IPS-11a (cell line): ENCODE results near the gene ADAM19.

Experiments
- H3K4me3 ChIP-seq: one replicate; pipeline ENCODE4 v1.5.1; 2013; ENCODE audit warnings: low read depth, low read length, control low read depth

The ADAM19 gene

GRCh38 chr5:157543825-157544622, 31.6 kb downstream of the ADAM19 start:
- no peak overlapping the region for H3K4me3 ChIP-seq

DNA sequence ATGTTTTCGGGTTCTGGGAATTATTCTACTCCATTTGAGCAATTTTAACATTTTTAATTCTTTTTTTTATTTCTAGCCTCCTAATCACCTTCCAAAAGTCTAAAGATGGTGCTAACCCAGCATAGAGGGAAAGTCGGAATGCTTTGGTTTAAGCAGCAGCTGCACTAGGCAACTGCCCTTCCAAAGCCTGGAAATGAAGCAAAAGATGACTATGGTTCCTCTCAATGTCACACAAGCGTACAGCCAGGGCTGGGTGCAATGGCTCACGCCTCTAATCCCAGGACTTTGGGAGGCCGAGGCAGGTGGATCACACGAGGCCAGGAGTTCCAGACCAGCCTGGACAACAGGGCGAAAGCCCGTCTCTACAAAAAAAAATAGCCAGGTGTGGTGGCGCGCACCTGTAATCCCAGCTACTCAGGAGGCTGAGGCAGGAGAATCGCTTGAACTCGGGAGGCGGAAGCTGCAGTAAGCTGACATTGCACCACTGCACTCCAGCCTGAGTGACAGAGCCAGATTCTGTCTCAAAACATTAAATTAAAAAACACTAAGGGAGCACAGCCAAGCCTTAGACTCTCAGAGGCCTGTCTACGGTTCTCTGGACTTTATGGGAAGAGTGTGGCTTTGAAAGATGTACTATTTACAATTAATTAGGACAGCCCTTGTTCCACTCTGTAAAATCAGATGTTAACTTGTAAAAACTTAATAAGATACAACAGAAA, 33.1 kb downstream of the ADAM19 start:
- H3K4me3 ChIP-seq = no peak overlapping the region

GRCh38 chr5:157541447-157542118, 34.0 kb downstream of the ADAM19 start:
- H3K4me3 ChIP-seq = no peak overlapping the region

- no peak overlapping the region for H3K4me3 ChIP-seq
Observed at GRCh38 chr5:157540707-157541446, 34.7 kb downstream of the ADAM19 start.

- no peak overlapping the region for H3K4me3 ChIP-seq
Observed at GRCh38 chr5:157540124-157540523, 35.5 kb downstream of the ADAM19 start.

DNA sequence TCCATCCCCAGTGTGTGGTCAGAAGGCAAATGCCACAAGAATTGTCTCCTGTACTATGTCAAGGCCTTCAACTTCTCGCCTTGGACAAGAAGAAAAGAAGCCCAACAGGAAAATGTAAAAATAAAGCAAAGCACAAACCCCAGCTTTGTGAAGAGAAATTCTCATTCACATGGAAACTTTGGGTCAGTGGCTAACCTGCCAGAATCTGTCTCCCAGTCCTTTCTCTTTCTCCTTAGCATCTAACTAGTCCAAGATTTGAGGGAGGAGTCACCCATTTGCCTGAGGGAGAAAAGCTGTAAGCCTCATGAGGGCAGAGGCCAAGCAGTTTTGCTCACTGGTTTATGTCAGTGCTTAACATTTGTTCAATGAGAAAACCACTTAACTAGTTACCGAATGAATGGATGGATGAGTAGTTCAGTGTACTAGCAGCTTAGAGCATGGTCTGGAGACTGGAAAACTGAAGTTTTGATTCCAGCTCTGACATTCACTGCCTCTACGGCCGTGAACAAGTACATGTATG, 36.0 kb downstream of the ADAM19 start:
- H3K4me3 ChIP-seq = no peak overlapping the region

DNA sequence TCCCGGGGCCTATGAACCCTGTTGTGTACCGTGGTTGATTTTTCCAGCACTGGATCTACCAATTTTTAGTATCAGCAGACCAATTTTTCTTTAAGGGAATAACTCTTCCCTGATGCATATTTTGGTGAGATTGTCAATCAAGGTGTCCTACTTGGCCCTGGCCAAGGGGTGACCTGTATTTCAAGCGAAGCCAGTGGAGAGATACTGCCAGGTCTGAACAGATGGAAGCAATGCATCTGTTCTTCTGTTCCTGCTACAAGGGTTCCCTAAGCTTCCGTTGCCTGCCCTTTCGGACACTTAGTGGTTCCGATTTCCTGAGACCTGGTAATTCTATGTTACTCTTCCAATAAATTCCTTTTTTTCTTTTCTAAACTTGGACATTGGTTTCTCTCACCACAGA, 37.3 kb downstream of the ADAM19 start:
- no peak overlapping the region for H3K4me3 ChIP-seq

DNA sequence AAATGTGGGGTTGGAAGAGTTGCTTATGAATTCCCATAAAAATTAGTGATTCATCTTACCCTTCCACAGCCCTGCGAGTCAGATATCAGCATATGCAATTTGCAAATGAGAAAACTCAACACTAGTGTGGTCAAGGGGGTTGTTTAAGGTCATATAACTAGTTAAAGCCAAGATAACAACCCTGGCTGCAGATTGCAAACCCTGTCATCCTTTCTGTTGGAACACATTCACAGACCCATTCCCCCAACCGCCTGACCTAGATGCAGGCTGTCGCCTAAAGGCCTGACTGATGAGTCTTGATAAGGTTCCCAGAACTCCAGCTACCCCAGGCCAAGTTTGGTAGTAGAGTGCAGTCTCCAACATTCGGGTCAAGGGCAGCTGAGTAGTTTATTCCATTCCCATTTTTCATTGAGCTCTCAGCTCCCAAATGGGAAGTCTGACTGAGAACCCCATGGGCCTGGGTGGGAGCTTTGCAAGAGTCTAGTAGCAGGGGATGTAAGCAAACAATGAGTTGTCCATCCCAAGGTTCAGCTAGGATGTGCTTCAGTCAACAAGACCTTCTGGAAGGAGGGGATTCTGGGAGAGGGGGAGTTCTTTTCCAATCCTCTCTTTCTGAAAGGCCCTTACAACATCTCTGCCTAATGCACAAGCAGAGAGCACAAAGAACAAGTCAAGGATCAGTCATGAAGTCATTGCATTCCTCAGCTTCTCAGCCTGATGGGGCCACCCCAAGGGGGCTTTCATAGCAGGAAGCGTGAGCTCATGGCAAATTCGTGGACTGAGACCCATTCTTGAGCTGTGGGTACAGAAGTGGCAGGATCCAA, 40.3 kb downstream of the ADAM19 start:
- no peak overlapping the region for H3K4me3 ChIP-seq

DNA sequence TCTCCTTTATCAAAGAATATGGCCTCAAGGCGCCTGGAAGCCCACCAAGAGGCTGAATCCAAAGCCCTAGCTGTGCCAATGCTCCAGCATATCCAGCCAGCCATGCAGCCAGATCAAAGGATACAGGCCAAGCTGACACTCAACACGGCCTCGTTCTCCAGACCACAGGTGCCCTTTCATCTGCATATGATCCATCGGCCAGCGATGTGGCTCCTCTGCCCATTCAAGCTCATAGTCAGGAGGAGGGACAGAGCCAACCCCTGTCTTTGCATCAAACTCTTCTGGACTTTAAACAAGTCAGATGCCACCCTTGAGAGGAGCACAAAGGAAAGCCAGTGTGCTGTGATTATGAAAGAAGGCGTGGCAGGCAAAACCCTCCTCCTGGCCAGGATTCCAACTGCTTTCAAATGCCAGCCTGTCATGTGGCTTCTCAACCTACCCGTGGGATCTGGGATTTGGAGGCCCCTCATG, 42.5 kb downstream of the ADAM19 start:
- H3K4me3 ChIP-seq = no peak overlapping the region

DNA sequence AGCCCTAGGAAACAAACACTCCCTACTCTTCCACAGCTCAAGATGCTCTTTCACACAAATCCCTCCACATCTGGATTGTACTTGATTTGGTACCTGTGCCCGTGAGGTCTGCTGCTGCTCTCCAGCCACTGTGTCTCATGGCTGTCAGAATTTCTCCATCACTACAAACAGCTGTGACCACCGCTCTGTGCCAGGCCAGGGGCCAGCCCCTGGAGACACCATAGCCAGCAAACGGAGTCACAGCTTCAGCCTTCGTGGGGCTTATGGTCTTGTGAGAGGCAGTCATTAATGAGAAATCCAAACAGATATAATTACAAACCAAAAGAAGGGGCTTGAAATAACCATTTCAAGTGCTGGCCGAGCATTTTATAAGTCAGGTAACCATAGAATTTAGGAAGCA, 43.6 kb downstream of the ADAM19 start:
- no peak overlapping the region for H3K4me3 ChIP-seq

DNA sequence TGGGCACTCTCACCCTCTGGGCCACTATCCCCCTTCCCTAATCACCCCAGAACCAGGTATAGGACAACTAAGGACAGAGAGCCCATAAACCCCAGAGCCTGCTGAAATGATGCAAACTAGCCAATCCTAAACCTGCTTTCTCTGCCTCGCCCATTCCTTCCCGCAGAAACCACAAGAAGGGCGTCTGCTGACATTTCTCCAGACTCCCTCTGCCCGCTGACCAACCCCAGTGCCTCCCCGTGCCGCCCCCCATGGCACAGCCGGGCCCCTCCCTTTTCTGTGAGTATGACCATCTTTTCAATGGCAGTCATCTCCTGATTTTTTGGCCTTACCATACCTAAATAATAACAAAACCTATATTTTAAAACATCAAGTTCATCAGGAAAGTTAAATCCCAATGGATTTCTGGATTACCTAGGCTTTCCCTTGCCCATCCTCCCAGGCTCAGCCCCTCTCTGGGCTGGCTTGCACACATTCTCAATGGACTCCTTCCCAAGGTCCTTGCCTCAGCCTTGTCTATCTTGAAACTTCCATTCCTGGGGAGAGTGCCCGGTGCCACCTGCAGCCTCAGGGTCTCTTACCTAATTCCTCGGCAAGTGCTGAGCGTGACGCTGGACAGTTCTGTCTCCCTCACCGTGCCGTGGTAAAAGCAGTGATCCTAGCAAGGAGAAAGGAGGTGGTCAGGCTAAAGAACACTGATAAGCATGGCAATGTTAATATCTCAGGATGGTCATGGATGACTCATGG, 45.2 kb downstream of the ADAM19 start:
- no peak overlapping the region for H3K4me3 ChIP-seq

DNA sequence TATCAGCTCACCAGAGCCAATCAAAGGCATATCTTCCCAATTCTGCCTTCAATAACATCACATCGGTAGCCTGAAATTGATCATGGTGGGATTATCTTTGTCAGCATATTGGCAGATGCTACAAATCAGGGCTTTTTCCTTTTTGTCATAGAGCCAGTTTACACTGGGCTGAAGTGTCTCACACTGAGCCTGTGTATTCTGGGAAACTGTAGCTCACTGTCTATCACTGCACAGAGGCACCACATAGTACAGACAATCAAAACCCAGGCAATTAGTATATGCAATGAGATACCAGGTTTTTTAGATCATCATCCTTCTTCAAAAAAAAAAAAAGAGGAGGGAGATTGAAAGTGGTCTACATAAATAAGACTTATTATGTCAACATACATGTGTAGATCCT, 46.6 kb downstream of the ADAM19 start:
- no peak overlapping the region for H3K4me3 ChIP-seq

DNA sequence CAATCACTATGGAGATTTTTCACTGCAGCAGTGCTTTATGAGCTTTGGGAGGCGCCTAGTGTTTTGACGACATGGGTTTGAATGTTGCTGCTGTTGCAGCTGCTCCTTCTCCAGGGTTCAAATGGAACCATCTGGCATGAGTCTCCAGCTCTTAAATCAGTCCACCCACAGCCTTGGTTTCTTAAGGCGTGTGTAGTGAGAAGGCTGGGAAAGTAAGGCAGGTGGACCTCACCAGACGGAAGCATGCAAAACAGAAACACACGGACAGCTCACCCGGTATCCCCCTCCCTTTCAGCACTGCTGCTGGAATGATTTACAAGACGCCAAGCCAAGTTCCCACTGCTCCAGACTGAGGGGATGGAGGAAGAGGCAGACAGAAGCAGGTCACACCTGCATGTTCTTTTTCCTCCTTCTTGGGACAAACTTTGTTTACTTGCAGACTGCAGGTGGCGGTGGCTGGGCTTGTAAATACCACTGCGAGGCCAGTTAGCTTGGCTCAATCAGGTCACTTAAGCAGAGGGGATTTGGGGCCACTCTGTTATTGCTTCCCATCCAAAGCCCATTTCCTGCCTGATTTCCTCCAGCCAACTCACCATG, 47.4 kb downstream of the ADAM19 start:
- no peak overlapping the region for H3K4me3 ChIP-seq

DNA sequence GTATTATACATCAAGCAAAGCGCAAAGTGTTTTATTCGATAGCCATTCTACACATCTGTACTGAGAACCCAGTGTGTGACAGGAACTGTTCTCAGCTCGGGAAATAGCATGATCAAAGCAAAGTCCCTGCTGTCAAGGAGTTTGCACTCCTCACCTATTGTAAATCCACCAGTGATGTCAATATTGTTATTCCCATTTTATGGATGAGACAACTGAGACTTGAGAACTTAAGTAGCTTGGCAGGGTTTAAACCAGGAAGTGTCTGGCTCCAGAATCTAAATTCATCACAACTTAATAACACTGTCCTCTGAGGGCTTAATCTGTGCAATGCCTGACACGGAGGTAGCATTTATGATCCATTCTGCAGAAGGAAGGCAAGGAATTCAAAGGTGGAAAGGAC, 50.7 kb downstream of the ADAM19 start:
- H3K4me3 ChIP-seq = no peak overlapping the region

DNA sequence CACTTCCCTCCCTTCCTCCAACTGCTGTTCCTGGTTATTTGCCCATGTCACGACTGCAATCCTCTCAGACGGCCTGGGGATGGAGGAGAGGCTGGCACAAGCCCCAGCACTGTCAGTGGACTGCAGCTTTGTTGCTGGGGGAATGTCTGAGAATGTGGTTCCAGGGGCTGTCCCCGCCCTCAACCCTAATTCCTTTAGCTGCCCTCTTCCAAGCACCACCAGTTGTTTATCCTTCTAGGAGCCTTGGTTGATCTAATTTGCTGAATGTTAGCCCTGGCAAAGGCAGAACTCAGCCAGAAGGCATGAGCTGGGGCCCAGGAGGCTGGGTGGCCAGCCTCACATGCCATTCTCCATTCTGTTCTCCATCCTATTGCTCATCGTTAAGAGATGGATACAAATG, 51.6 kb downstream of the ADAM19 start:
- H3K4me3 ChIP-seq = no peak overlapping the region

DNA sequence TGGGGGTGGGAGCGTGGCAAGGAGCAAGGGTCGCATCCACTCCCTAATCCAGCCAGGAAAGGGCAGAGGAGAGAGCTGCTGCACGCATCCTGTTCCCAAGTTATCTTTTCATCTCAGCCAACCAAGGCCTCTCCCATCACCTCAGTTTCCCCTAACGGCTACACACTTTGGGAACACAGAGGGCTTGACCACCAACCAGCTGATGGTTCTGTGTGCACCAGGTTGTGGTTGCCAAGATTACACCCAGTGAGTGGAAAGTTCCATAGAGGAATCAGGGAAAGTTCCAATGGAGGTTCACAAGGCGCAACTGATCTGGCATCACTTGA, 53.9 kb downstream of the ADAM19 start:
- no peak overlapping the region for H3K4me3 ChIP-seq

DNA sequence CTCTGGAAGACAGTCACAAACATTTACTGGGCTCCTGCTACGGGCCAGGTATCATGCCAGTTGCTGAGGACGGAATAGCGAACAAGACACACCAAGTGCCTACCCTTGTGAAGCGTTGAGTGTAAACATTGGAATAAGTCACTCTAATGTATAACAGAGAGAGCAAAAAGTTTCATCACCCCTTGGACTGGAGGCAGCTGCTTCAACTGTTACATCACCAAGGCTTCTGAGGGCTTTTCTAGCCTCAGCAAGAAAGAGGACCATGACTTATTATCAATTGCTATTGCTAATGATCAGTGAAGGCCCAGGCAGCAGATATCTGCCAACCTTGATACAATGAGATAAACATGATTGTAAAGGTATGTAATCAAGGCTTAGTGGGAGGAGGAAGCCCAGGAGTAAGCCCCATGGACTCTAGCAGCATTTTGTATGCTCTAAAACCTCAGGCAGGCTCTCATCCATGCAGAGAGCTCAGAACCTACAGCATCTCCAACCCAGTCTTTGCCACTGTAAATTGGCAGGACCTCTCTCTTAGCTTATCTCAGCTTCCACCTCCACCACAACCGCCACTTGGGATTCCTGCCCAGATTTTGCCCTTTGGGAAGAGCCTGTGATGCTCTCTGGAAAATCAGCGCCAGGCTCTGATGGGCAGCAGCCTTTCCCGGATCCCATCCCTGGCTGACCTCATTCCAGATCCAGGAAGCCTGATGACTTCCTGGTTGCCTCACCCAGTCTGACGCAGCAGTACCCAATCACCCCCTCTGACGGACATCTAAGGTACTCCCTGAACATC, 54.5 kb downstream of the ADAM19 start:
- no peak overlapping the region for H3K4me3 ChIP-seq

DNA sequence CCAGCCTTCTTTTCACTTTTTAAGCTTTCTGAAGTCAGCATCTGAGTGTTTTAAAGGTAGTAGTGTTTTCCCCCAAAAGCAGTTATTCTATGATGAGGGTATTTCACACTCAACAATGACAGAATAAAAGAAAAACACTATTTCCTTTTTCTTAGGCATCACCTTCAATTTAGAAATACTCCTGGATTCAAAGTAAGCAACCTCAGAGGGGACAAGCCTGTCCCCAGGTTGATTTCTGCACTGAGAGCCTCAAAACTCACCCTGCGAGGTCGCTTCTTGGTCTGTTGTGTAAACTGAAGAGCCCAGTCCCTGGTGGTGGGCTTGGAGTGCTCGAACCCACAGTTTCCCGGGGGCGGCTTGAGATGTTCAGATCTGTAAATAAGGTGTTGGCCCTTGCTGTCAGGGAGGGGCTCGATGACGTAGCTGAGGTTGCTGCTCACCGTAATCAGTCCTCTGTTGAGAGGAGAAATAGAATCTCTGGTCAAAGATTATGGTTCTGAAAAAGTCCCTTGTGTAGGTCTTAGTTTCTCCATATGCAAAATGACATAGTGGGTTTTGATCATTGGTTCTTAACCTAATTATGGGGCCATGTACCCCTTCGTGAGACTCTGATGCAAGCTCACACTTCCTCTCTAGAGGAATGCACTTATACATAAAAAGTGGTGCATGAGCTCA, 55.9 kb downstream of the ADAM19 start:
- no peak overlapping the region for H3K4me3 ChIP-seq
